ENCODE results near the gene MN1.
A peak's percentile ranks its signal among the peaks of the same experiment; 100 is the strongest.
"Not testable (repeated sequence)": the region's sequence is repeated elsewhere in the genome, so short reads cannot be mapped to it uniquely, and the experiment has no call there.

Gene MN1

DNA sequence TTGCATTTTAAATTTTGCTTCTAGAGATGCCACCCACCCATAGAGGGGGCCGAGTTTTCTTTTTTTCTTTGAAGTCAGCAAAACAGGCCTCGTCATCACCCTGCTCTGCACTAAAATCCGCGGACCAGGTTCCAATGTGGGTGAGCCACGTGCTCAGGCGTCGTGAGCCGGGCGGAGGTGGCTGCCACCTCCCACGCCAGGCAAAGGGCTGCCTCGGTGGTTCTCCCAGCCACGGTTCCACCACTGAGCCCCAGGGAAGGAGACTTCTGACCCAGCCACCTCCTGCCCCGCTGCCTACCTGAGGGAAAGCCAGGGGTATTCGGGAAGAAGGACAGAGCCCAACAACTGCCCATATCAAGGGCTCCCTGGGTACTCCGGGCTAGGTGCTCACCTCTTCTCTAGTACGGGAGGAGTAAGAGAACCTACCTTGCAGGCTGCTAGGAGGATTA lies 45.3 kb downstream of the MN1 start:
- DNase-seq, result no peak

DNA sequence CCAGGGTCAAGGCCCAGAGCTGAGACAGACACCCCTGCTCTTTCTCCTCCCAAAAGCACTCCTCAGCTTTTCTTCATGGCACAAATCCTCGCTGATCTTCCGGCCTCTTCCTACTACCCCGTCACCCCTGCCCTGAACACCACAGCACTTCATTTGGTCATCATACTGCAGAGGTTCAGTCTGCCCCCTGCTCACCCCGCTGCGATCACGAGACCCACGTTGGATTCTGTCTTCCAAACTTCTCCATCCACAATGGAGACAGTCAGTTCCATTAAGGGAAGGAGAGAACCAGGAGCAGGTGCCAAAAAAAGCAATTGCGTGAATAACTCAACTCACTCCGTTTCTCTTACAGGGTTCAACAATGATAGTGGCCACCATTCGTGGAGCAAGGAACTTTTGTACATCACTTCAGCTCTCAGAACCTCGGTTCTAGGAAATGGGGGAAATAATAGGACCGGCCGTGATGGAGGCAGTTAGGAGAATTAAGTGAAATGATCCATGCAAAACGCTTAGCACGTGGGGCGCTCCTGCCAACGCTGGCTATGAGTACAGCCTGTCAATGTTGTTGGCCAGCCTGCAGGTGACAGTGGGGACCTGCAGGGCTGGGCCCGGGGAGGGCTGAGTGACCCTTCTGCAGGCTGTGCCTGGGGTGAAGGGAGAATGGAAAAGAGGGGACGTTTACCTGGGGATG lies 45.9 kb downstream of the MN1 start:
- no peak for DNase-seq

DNA sequence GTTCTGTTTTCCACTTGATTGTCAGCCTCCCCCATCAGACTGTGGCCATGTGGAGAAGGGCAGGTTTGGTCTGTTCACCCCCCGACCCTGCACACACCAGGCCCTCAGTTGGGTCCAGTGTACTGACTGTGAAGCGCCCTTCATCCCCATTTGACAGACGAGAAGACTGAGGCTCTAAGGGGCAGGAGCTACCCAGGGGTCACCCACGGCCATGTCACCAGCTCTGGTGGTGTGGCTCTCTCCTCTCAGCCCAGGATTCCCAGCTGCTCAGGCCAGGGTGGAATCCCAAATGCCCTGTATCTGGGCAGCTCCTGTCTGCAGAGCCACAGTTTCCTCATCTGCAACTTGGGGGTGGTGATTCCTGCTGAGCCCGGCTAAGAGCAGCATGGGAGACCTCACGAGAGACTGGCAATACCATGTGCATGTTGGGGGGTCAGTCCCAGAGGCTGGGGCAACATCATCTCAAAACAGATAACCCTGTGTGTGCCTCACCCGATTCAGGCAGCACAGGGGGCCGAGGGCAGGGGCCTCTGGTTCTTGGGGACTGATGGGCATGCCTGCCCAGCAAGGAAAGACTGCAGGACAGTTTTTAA lies 46.6 kb downstream of the MN1 start:
- no peak for DNase-seq

DNA sequence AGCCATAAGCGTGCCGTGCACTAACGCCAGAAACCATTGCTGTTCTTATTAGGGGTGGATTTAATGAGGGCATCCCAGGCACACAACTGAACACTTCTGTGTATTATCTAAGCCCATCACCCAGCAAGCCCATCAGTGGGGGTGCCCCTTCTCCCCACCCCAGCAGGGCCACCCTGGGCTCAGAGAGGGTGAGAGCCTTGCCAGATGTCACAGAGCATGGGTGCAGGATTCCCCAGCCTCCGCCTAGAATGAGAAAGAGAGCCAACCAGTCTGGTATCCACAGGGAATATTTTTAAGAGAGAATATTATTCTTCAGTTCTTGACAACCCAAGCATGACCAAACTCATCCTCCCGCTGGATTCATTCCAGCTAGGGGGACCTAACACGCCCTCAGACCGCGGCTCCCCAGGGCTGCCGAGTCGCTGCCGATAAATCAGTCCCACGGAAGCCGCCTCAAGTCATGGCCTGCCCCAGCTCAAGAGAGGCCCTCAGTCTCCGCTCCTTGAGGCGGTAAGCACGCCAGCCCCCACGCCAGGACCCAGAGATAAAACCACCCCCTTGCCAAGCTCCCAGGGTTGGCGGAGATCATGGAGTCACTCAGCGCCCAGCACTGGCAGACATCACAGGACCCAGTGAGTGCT lies 47.2 kb downstream of the MN1 start:
- DNase-seq, result no peak

DNA sequence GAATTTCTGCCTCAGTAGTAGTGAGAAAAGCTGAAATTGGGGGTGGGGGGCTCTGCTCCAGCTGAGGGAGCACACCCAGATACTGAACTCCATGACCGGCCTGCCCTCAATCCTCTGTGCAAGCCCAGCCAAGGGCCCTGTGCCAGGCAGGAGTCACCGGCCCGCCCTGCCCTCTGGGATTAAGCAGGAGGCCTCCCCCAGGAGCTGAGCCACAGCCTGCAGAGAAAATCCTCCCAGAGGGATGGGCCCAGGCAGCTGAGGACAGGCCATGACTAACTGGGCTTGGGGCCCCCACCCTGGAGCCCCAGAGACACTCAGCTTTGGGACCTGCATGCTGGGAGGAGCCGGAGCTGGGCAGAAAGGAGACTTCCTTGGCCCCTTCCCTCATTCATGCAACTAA lies 48.8 kb downstream of the MN1 start:
- no peak for DNase-seq

DNA sequence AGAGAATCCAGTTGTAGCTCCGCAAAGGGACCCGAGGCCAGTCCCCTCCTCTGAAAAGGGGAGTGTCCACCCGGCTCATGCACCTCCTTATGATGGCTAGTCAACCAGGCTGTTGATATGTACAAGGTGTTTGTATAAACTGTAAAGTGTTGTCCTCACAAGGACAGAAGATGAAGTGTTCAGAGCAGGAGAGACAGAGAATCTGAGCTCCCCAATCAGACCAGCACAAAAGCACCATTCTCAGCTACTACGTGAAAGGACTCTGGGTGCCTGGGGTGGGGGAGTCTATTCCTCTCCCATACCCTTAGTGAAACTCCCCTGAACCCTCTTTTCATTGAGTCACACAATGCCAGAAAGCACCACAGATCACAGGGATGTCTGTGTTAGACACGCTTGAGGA lies 49.4 kb downstream of the MN1 start:
- DNase-seq, result no peak

DNA sequence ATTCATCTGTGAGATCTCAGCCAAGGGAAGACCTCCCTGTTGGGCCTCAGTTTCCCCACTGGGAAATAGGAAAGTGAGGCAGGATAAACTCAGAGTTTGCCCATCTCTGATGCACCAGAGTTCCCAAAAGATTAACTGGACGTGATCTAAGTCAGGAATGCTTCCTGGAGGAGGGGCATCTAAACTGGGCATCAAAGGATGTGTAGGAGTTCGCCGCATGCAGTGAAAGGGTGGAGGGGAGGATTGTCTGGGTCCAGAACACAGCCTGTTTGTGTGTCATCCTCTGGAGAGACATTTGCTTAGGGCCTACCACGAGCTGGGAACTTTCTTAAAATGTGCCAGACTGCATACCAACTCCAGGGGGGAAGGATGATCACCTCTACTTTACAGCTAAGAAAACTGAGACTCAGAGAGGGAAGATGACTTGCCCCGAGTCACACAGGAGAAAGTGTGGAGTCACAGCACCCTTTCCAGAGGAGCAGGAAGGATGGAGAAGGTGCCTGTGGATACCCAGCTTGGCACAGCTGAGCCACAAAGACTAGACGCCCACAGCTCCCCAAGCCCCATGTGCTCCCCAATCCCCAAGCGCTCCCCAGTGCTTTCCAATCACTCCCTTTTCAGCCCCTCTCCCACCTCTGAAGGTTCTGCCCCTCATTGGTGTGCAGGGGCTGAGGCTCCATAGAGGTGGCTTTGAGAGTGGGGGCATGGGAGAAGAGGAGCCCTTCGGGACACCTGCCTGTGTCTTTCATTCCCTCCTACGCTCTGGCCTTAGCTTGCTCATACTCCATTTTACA lies 50.1 kb downstream of the MN1 start:
- no peak for DNase-seq

DNA sequence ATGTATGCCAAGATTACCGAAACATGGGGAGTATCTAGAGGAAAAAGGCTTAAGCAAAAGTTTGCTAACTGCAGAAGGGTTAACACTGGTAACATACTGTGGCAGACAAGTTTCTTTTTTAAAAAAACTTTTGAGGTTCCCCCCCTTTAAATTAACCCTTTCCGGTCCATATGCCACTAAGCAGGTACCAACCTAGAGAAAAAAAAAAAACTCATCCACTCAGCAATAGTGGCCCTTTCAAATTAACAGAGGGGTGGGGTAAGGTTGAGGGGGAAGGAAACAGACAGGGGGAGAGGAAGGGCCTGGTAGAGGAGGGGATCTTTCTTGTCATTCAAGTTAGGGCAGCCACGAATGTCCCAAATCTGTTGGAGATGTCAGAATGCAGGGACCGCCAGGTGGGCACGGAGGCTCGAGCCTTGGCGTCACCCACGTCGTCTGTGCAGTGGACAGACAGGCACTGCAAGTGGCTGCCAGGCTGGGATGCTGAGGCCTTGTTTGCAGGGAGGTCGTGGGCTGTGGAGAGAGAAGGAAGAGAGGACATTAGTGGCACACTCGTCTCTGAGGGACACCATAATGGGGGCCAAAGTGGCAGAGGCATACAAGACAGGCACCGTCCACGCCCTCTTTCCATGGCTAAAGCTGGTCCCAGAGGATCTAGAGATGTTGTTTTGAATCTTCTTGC lies 50.8 kb downstream of the MN1 start:
- no peak for DNase-seq

DNA sequence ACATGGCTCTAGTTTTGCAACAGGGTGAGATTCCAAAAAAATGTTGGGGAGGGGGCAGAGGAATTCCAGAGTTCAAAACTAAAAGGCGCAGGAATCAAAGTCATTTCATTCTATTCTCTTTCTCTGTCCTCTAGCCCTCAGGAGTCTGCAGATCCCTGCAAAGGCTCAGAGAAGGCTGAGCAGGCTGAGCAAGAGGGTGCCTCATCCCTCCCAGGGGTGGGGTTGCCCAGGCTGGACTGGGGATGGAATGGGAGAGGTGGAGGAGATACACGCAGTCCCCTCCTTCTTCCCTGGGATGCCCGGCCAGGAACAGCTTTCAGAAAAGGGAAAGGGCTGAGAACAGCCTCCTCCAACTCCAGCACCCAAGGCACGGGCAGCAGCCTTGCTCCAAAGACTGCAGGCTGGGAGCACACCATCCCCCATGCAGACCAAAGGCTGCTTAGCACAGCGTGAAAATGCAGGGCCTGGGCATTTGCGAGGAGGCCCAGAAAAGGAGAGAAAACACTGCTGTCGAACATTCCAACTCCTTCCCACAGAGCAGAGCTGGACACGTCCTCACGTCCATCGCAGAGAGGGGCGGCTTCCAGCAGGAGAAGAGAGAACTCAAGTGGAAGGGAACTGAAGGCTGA lies 51.8 kb downstream of the MN1 start:
- no peak for DNase-seq

DNA sequence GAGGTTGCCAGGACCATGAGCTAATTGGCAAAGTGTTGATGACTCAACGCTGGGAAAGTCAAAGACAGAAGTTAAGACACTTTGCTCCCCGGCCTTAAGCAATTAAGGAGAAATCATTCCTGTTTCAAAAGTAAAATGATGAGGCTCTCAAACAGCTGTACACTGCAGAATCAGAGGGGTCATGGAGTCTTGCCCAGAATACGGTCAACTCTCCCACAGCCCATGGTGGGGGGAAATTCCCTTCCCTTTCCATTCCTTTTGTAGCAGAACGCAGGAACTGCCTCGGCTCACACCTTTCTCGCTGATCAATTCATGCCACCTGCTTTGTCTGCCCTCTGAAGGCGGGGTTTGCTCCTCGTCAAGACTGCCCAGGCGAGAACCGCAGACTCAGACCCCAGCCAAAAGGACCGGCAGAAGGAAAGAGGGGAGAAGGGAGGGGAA lies 52.8 kb downstream of the MN1 start:
- DNase-seq, result peak; percentile 86 to 97 (median 96)

DNA sequence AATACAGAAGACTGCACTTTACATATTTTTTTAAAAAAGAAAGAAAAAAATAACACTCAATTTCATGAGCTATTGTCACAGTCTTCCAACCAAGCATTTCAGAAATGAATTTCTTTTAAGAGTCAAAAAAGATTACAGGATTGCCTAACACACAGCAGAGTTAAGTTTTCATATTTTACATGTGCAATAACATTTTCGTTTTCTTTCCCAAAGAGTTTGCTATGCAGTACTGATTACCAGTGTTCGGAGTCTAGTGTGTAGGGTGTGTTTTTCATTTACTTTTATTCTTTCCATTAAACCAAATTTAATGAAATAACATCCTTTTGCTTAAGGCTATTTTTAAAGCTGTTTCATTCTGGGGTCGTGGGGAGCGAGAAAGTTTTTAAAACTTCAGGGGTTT lies 53.2 kb downstream of the MN1 start:
- DNase-seq, result peak in 2 of 3 donors; percentile 85 to 91

DNA sequence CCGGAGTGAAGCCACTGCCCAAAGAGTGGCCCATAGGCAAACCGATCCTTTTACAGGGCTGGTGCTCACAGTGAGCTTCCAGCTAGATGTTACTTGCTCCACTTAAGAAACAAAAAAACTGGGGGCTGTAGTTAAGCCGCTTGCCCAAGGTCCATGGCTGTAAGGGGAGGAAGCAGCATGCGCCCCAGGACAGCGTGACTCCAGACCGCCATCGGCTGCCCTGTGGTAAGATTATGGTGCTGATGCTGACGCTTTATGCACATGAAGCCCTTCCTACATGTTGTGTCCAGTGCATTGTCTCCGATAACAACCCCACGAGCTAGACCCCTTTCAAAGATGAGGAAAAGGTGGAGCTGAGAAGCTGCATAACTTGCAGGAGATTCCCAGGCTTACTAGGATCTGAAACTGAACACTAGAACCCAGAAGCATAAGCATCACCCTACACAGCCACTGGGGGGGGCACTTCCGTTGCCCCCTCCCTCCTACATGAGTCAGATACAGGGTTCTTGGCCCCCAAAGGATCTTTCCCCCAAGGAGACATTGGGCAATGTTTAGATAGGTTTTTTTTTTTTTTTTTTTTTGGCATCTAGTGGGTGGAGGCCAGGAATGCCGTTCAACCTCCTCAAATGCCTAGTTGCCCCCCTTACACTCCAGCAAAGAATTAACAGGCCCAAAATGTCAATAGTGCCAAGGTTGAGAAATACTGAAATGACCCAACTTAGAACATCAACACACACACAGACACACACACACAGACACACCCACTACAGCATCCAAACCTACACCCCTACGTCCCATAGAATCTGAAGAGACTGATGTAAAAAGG lies 53.9 kb downstream of the MN1 start:
- peak; percentile 57 to 67 (median 58) for DNase-seq

DNA sequence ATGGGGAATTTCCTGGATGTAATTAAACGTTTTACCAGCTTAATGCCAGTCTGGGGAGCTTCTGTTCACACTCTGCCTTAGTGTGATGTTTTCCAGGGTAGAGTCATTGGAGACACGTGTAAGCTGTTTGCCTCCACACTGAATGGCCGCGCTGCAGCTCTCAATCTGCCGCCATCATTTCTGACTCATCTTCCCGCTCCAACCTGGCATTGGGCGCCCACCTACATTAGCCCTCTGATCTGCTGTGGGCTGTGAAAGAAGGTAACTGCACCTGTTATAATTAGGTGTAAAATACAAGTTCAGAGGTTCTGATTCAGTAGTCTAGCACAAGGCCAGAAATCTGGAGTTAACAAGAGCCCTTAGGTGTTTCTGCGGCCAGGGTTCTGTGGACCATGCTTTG lies 54.6 kb downstream of the MN1 start:
- DNase-seq, result no peak

DNA sequence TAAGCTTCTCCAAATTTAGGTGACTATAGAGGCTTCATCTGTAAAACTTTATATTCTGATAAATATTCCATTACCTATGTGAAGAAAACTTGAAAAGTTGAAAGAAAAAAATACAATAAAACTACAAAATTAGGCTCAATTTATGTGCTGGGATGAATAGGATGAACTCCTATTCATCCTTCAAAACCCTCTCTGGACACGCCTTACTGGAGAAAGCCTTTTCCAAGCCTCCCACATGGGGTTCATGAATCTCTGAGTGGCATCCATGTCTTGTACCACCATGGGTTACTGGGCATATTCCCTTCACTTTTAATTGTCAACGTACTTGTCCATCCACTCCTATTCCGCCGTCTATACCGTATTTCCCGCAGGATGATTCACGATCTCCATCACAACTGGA lies 55.7 kb downstream of the MN1 start:
- DNase-seq, result no peak

DNA sequence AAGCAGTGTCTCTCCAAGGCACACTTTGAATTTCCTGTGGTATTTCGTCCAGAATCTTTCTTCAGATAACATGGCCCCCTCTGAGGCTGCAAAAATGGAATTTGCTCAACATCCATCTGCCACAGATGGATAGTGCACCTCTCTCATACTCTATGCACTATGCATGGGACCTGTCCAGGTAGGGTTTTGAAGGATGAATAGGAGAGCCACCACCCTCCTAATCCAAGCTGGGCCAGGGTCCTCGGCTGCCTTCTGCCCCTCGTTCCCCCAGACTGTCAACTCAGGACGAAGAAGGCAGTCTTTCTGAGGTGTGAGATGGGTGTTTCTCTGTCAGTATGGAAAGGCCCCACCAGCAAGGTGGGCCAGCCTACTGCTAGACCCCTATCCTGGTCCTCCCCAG lies 56.4 kb downstream of the MN1 start:
- no peak for DNase-seq

DNA sequence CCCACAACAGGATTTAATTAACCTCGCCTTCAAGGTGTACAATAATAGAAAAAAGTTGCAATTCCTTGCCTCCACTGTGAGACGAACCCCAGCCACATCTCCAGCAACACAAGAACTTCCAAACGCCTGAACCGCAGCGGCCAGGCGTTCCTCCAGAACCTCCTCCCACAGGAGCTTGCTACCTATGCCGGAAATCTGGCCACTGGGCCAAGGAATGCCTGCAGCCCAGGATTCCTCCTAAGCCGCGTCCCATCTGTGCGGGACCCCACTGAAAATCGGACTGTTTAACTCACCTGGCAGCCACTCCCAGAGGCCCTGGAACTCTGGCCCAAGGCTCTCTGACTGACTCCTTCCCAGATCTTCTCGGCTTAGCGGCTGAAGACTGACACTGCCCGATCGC lies 57.5 kb downstream of the MN1 start:
- DNase-seq, result not testable (repeated sequence)

DNA sequence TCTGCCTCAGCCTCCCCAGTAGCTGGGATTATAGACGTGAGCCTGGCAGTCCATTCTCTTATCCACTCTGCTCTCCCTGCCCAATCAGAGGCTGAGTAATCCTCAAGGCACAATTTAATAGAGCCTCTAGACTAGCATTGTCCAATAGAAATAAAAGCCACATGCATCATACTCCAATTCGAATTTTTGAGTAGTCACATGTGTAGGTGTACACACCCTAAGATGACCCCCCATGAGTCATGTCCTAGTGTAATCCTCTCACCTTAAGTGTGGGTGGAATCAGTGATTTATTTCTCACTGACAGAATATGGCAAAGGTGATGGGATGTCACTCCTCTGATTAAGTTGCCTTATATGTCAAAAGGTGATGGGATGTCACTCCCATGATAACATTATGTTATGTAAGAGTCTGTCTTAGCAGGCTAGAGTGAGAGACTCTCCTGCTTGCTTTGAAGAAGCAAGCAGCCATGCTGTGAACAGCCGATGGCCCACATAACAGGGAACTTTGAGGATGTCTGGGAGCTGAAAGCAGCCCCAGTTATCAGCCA lies 61.3 kb downstream of the MN1 start:
- no peak for DNase-seq

DNA sequence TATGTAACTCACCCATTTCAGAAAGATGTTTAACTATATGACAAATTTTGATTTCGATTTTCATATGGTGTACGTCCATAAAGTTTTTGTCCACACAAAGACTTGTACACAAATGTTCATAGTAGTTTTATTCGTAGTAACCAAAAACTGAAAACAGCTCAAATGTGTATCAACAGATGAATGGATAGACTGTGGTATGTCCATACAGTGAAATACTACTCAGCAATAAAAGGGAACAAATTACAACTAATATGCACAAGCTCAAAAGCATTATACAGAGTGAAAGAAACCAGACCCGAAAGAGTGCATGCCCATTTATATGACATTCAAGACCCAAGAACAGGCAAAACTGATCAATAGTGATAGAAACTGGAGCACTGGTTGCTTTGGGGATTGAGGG lies 64.0 kb downstream of the MN1 start:
- DNase-seq, result no peak

DNA sequence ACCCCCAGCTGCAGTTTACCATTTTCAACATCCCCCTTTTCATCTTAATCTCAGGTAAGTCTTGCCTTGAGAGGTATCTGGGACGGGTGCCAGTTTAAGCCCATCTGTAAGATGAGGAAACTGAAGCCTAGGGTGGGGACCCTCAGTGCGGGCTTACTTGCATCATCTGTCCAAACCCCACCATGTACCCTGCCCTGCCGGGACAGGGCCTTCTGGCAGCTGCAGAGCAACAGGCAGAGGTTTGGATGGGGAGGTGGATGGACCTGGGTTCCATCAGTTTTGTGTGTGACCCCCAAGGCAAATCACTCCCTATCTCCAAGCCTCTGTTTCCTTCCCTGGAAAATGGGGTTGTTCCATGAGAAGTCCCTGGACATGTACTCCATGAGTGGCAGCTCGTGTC lies 67.5 kb downstream of the MN1 start:
- no peak for DNase-seq

DNA sequence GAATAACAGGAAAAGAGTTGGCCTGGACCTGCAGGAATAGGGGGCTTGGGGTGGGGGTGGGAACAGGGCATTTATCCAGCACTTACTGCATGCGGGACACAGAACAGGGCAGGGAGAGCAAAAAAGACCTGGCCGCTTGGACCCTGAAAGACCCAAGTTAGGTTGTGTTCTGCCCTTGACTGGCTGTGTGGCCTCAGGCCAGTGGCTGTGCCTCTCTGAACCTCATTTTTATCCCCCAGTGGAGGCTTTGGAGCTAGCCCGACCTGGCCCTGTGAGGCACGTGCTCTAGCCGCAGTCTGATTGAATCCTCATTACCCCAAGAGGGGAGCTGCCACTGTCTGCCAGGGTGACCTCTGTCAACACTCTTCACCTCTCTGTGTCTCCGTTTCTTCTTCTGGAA lies 68.7 kb downstream of the MN1 start:
- no peak for DNase-seq

DNA sequence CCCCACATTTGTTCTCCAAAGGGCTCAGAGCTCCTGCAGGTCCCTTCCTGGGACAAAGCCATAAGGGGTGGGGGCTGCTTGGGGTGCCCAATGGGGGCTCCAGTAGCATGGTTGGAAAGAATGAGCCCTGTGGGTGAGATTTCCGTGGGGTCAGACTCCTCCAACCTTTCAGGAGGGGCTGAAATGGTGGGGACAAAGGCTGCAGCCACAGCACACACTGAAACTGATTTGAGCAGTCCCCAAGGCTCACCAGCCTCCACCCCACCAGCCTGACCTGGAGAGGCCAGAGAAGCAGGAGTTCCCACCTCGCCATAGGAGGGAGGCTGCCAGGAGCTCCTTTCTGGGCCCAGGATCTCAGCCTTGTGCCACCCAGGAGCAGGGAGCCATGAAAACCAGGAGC lies 69.2 kb downstream of the MN1 start:
- DNase-seq, result no peak

Measured in suppressor macrophage treated with lipopolysaccharide for 1 hour (primary cell).